OCI-LY7 (cell line): ENCODE measurements around the gene MAP3K7CL. TPM values are rescaled to one million over a fixed set of nuclear protein-coding genes. Genes with fewer than 3 reads are reported as not detected.

Experiments used
- BruUV-seq: library from RNA; stranded (reverse); fragments of 400-500 nt; replicated peaks from 2 replicates; lab custom pipeline; 2021; lab: Mats Ljungman, UMichigan
- CTCF ChIA-PET: fragments of 300-600 bp; sonication (Branson Sonifier 250); formaldehyde crosslinking; loops from one replicate; lab custom pipeline; 2022; ENCODE audit warnings: antibody characterized with exemption; ENCODE audit not compliant: unreplicated experiment; lab: Charles Lee
- POLR2A ChIA-PET: fragments of 300-600 bp; sonication (Branson Sonifier 250); formaldehyde crosslinking; loops from one replicate; lab custom pipeline; 2022; ENCODE audit warnings: antibody characterized with exemption; lab: Charles Lee
- DNase-seq: peaks from one replicate; pipeline ENCODE4 v3.0.0-alpha.2; 2015; ENCODE audit warnings: low spot score
- H2AFZ ChIP-seq: fragments of 200-600 bp; sonication (generic), shearing (Covaris generic); 2 replicates; pipeline ENCODE4 v1.6.1; 2014; ENCODE audit warnings: mild to moderate bottlenecking, antibody characterized with exemption, low read length, moderate library complexity
- H3K27ac ChIP-seq: fragments of 200-600 bp; sonication (generic); 2 replicates; pipeline ENCODE4 v1.5.1; 2014; ENCODE audit warnings: mixed run types, low read depth, mild to moderate bottlenecking, moderate library complexity, low read length, inconsistent platforms; ENCODE audit not compliant: poor library complexity, severe bottlenecking
- H3K36me3 ChIP-seq: fragments of 200-600 bp; sonication (generic); 2 replicates; pipeline ENCODE4 v1.6.1; 2014; ENCODE audit warnings: mild to moderate bottlenecking, antibody characterized with exemption, low read length, moderate library complexity, mixed read lengths; ENCODE audit not compliant: insufficient read depth
- H3K4me1 ChIP-seq: fragments of 200-600 bp; sonication (generic); 2 replicates; pipeline ENCODE4 v1.5.1; 2014; ENCODE audit warnings: mild to moderate bottlenecking, low read length; ENCODE audit not compliant: insufficient read depth, poor library complexity, severe bottlenecking
- H3K4me2 ChIP-seq: fragments of 200-600 bp; sonication (generic); 2 replicates; pipeline ENCODE4 v1.6.1; 2014; ENCODE audit warnings: mild to moderate bottlenecking, low read length
- H3K4me3 ChIP-seq: fragments of 200-600 bp; sonication (generic); 2 replicates; pipeline ENCODE4 v1.5.1; 2014; ENCODE audit warnings: mild to moderate bottlenecking, low read depth, low read length; ENCODE audit not compliant: poor library complexity, severe bottlenecking
- H3K79me2 ChIP-seq: fragments of 200-600 bp; sonication (generic); 2 replicates; pipeline ENCODE4 v1.6.1; 2016; ENCODE audit warnings: low read depth, mild to moderate bottlenecking, low read length, moderate library complexity, mixed read lengths; ENCODE audit not compliant: insufficient read depth
- H3K9me2 ChIP-seq: fragments of 200-600 bp; sonication (generic); 2 replicates; pipeline ENCODE4 v1.6.1; 2016; ENCODE audit warnings: mild to moderate bottlenecking, low read length, mixed read lengths; ENCODE audit not compliant: insufficient read depth
- H3K9me3 ChIP-seq: fragments of 200-600 bp; sonication (generic); 2 replicates; pipeline ENCODE4 v1.6.1; 2014; ENCODE audit warnings: mild to moderate bottlenecking, mixed run types, low read length, mixed read lengths
- H4K20me1 ChIP-seq: fragments of 200-600 bp; sonication (generic); 2 replicates; pipeline ENCODE4 v1.6.1; 2014; ENCODE audit warnings: mild to moderate bottlenecking, antibody characterized with exemption, low read length, moderate library complexity, mixed read lengths; ENCODE audit not compliant: insufficient read depth
- CTCF ChIP-seq: fragments of 200-600 bp; sonication (generic); conservative IDR thresholded peaks from 2 replicates; pipeline ENCODE4 v1.5.1; 2014; ENCODE audit warnings: mild to moderate bottlenecking, antibody characterized with exemption, low read length, moderate library complexity, mixed read lengths
- EZH2phosphoT487 ChIP-seq: fragments of 200-600 bp; sonication (generic); IDR thresholded peaks from 2 replicates; pipeline ENCODE4 v1.6.1; 2018; ENCODE audit warnings: low read depth, borderline replicate concordance, mild to moderate bottlenecking, mixed run types, antibody characterized with exemption, low read length, moderate library complexity, mixed read lengths
- intact Hi-C: fragments of 100-400 bp; cut with micrococcal nuclease; formaldehyde crosslinking; loops from one replicate; pipeline ENCODE4 v1.10.0; 2022; ENCODE audit not compliant: unreplicated experiment
- total RNA-seq, 2 experiments: library from RNA; depleted of rRNA in 1 of 2; stranded (reverse); fragments of >200 nt in 1 of 2; shearing (Covaris generic) in 1 of 2; gene quantifications; 2 replicates each; pipeline ENCODE4 v1.2.3, GENCODE V29; 2014 to 2022

The MAP3K7CL gene
- total RNA-seq, 2 experiments from 2014 or later: 7.8 to 13.0 TPM

GRCh38 chr21:29213513-29214385 is 83.3 kb downstream of the MAP3K7CL start:
- no peak overlapping the region for H3K4me2 ChIP-seq
- no peak overlapping the region for H3K27ac ChIP-seq
- H3K79me2 ChIP-seq: no peaks in the 10 kb centered on the region
- no peaks in the 10 kb centered on the region for H3K9me2 ChIP-seq
- H4K20me1 ChIP-seq: no peaks in the 10 kb centered on the region
- no peak for TF ChIP-seq CTCF
- TF ChIP-seq EZH2phosphoT487: no peak
- intact Hi-C loops: no loop called here
- H2AFZ ChIP-seq: no peak overlapping the region
- ChIA-PET POLR2A (no interaction called here), CTCF (no interaction called here)
- no peak overlapping the region for H3K4me3 ChIP-seq
- no peaks in the 10 kb centered on the region for H3K9me3 ChIP-seq
- H3K4me1 ChIP-seq: peaks cover 3% of the 10 kb centered on the region
- BruUV-seq: no TSS peak
- no peaks in the 10 kb centered on the region for H3K36me3 ChIP-seq
- no peak for DNase-seq

GRCh38 chr21:29215709-29216108 is 85.3 kb downstream of the MAP3K7CL start:
- Histone ChIP-seq H3K79me2 (no peaks in the 10 kb centered on the region), H2AFZ (no peak overlapping the region), H4K20me1 (no peaks in the 10 kb centered on the region), H3K9me2 (no peaks in the 10 kb centered on the region), H3K27ac (no peak overlapping the region), H3K4me3 (no peak overlapping the region), H3K36me3 (no peaks in the 10 kb centered on the region), H3K4me2 (no peak overlapping the region), H3K9me3 (no peaks in the 10 kb centered on the region), H3K4me1 (no peaks in the 10 kb centered on the region)
- TF ChIP-seq EZH2phosphoT487: no peak
- no peak for TF ChIP-seq CTCF
- intact Hi-C loops: no loop called here
- CTCF ChIA-PET: no interaction called here
- BruUV-seq: no TSS peak
- no peak for DNase-seq
- POLR2A ChIA-PET: no interaction called here

GRCh38 chr21:29217818-29218291 is 87.4 kb downstream of the MAP3K7CL start:
- BruUV-seq: no TSS peak
- H3K4me1 ChIP-seq: no peaks in the 10 kb centered on the region
- ChIA-PET POLR2A (interaction anchor here (0.7 to 0.8 kb wide), 2 partner anchors 16 to 83 kb away, joined by 3 read pairs; no protein-coding TSS in a partner anchor), CTCF (no interaction called here)
- H3K9me3 ChIP-seq: no peaks in the 10 kb centered on the region
- no peak overlapping the region for H2AFZ ChIP-seq
- no peak overlapping the region for H3K4me3 ChIP-seq
- no peaks in the 10 kb centered on the region for H4K20me1 ChIP-seq
- intact Hi-C loops: no loop called here
- no peak overlapping the region for H3K27ac ChIP-seq
- DNase-seq: no peak
- TF ChIP-seq CTCF: no peak
- TF ChIP-seq EZH2phosphoT487: no peak
- H3K9me2 ChIP-seq: no peaks in the 10 kb centered on the region
- no peaks in the 10 kb centered on the region for H3K36me3 ChIP-seq
- no peak overlapping the region for H3K4me2 ChIP-seq
- H3K79me2 ChIP-seq: no peaks in the 10 kb centered on the region
